PC-3 (cell line): ENCODE data around the gene PDZD2. TPM values are rescaled to one million over a fixed set of nuclear protein-coding genes. Genes with fewer than 3 reads are reported as not detected.

ENCODE experiments used
- ATAC-seq: fragments of 200-7000 bp; cut with Tn5 transposase; 2 replicates; pipeline ENCODE4 v1.9.1; 2020; ENCODE audit warnings: mild to moderate bottlenecking, moderate library complexity
- BruUV-seq: library from RNA; stranded (reverse); fragments of 400-500 nt; replicated peaks from 2 replicates; lab custom pipeline; 2021; lab: Mats Ljungman, UMichigan
- CTCF ChIA-PET: fragments of 300-600 bp; sonication (Branson Sonifier 250); formaldehyde crosslinking; loops from one replicate; lab custom pipeline; 2022; ENCODE audit warnings: antibody characterized with exemption; lab: Charles Lee
- POLR2A ChIA-PET: fragments of 300-600 bp; sonication (Branson Sonifier 250); formaldehyde crosslinking; loops from one replicate; lab custom pipeline; 2022; ENCODE audit warnings: antibody characterized with exemption; ENCODE audit not compliant: unreplicated experiment; lab: Charles Lee
- DNase-seq: peaks from one replicate; pipeline ENCODE4 v3.0.0-alpha.2; 2015
- H2AFZ ChIP-seq: fragments of 300-600 bp; sonication (generic); 2 replicates; pipeline ENCODE4 v1.6.0; 2016; ENCODE audit warnings: antibody characterized with exemption, low read length
- H3F3A ChIP-seq: fragments of 300-600 bp; sonication (generic); one replicate; pipeline ENCODE4 v1.6.0; 2017; ENCODE audit warnings: antibody characterized with exemption, low read length, control low read depth, mild to moderate bottlenecking; ENCODE audit not compliant: unreplicated experiment
- H3K27ac ChIP-seq: fragments of 300-600 bp; sonication (generic); 2 replicates; pipeline ENCODE4 v1.5.1; 2016; ENCODE audit warnings: mild to moderate bottlenecking, low read length
- H3K27me3 ChIP-seq: fragments of 300-600 bp; sonication (generic); 2 replicates; pipeline ENCODE4 v1.6.1; 2016; ENCODE audit warnings: low read length, mixed read lengths
- H3K36me3 ChIP-seq: fragments of 300-600 bp; sonication (generic); 2 replicates; pipeline ENCODE4 v1.6.1; 2016; ENCODE audit warnings: low read depth, mixed run types, low read length, mixed read lengths
- H3K4me1 ChIP-seq: fragments of 300-600 bp; sonication (generic); 2 replicates; pipeline ENCODE4 v1.5.1; 2016; ENCODE audit warnings: low read length; ENCODE audit not compliant: insufficient read depth
- H3K4me2 ChIP-seq: fragments of 300-600 bp; sonication (generic); 2 replicates; pipeline ENCODE4 v1.6.0; 2016; ENCODE audit warnings: low read length
- H3K4me3 ChIP-seq: fragments of 300-600 bp; sonication (generic); 2 replicates; pipeline ENCODE4 v1.5.1; 2016; ENCODE audit warnings: mild to moderate bottlenecking, low read length, mixed read lengths
- H3K79me2 ChIP-seq: fragments of 300-600 bp; sonication (generic); 2 replicates; pipeline ENCODE4 v1.6.1; 2017; ENCODE audit warnings: low read length, mixed read lengths
- H3K9ac ChIP-seq: fragments of 300-600 bp; sonication (generic); 2 replicates; pipeline ENCODE4 v1.6.0; 2016; ENCODE audit warnings: mild to moderate bottlenecking, low read length
- H3K9me2 ChIP-seq: fragments of 300-600 bp; sonication (generic); replicated peaks from 2 replicates; pipeline ENCODE4 v1.6.1; 2016; ENCODE audit warnings: mixed run types, low read length, mixed read lengths
- H3K9me3 ChIP-seq: fragments of 300-600 bp; sonication (generic); 2 replicates; pipeline ENCODE4 v1.6.1; 2016; ENCODE audit warnings: low read length, mixed read lengths
- H4K20me1 ChIP-seq: fragments of 300-600 bp; sonication (generic); 2 replicates; pipeline ENCODE4 v1.6.1; 2016; ENCODE audit warnings: low read length, mixed read lengths
- EZH2 ChIP-seq: fragments of 300-600 bp; sonication (generic); IDR thresholded peaks from one replicate; pipeline ENCODE4 v1.6.1; 2017; ENCODE audit warnings: antibody characterized with exemption, mild to moderate bottlenecking, low read length; ENCODE audit not compliant: unreplicated experiment
- EZH2phosphoT487 ChIP-seq: fragments of 300-600 bp; sonication (generic); IDR thresholded peaks from 2 replicates; pipeline ENCODE4 v1.6.1; 2018; ENCODE audit warnings: mild to moderate bottlenecking, antibody characterized with exemption, low read length, borderline replicate concordance
- intact Hi-C: fragments of 100-400 bp; cut with micrococcal nuclease; formaldehyde crosslinking; loops from 2 replicates; pipeline ENCODE4 v1.9.0; 2023
- total RNA-seq: library from RNA; depleted of rRNA; stranded (reverse); fragments of >200 nt; gene quantifications from 2 replicates; pipeline ENCODE4 v1.2.3, GENCODE V29; 2014
- TF ChIP-seq, protein P1 (sequence below): fragments of 300-600 bp; sonication (generic); conservative IDR thresholded peaks from 2 replicates; pipeline ENCODE4 v1.5.1; 2017; ENCODE audit warnings: antibody characterized with exemption, low read depth, mild to moderate bottlenecking, low read length

The PDZD2 gene
- total RNA-seq, 1 experiment from 2014 or later = 2.0 TPM

DNA sequence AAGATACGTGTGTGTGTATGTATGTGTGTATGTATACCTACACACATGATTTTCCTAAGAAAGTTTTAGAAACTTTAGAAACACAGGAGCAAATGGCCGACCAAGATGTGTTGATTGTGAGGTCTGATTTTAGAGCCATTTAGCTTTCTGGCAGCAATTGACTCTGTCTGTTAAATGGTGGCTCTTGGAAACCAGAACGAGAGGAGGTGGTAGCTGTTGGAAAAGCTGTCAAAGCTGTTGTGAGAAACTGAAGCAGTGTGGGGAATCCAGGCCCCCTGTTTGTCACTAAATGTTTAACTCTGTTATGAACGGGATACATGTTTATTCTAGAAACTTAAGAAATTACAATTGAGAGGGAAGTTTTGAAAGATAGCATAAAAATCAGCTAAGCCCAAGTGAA, 443.8 kb downstream of the PDZD2 start:
- Histone ChIP-seq H3K4me3 (no peak overlapping the region), H2AFZ (no peak overlapping the region), H3K9ac (no peak overlapping the region), H3K27me3 (no peaks in the 10 kb centered on the region), H3F3A (no peaks in the 10 kb centered on the region), H3K9me2 (no peaks in the 10 kb centered on the region), H3K4me1 (no peaks in the 10 kb centered on the region), H3K27ac (no peak overlapping the region), H3K9me3 (no peaks in the 10 kb centered on the region), H3K36me3 (no peaks in the 10 kb centered on the region), H4K20me1 (no peaks in the 10 kb centered on the region), H3K79me2 (no peaks in the 10 kb centered on the region), H3K4me2 (no peak overlapping the region)
- ATAC-seq = no peak
- no TSS peak for BruUV-seq
- intact Hi-C loops = no loop called here
- CTCF ChIA-PET = no interaction called here
- TF ChIP-seq EZH2phosphoT487 = no peak
- TF ChIP-seq, protein P1, sequence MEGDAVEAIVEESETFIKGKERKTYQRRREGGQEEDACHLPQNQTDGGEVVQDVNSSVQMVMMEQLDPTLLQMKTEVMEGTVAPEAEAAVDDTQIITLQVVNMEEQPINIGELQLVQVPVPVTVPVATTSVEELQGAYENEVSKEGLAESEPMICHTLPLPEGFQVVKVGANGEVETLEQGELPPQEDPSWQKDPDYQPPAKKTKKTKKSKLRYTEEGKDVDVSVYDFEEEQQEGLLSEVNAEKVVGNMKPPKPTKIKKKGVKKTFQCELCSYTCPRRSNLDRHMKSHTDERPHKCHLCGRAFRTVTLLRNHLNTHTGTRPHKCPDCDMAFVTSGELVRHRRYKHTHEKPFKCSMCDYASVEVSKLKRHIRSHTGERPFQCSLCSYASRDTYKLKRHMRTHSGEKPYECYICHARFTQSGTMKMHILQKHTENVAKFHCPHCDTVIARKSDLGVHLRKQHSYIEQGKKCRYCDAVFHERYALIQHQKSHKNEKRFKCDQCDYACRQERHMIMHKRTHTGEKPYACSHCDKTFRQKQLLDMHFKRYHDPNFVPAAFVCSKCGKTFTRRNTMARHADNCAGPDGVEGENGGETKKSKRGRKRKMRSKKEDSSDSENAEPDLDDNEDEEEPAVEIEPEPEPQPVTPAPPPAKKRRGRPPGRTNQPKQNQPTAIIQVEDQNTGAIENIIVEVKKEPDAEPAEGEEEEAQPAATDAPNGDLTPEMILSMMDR = no peak
- no peak for TF ChIP-seq EZH2
- DNase-seq = no peak
- POLR2A ChIA-PET = no interaction called here

- Histone ChIP-seq H3F3A (no peaks in the 10 kb centered on the region), H3K27me3 (no peaks in the 10 kb centered on the region), H3K79me2 (no peaks in the 10 kb centered on the region), H3K36me3 (no peaks in the 10 kb centered on the region), H3K9ac (no peak overlapping the region), H3K27ac (no peak overlapping the region), H3K4me2 (no peak overlapping the region), H3K9me2 (no peaks in the 10 kb centered on the region), H2AFZ (no peak overlapping the region), H3K9me3 (no peaks in the 10 kb centered on the region), H3K4me3 (no peak overlapping the region), H4K20me1 (no peaks in the 10 kb centered on the region), H3K4me1 (no peaks in the 10 kb centered on the region)
- no peak for DNase-seq
- no TSS peak for BruUV-seq
- no peak for TF ChIP-seq EZH2phosphoT487
- no peak for TF ChIP-seq EZH2
- TF ChIP-seq, protein P1 = no peak
- intact Hi-C loops = no loop called here
- ChIA-PET CTCF (no interaction called here), POLR2A (interaction anchor here (0.6 kb wide), 1 partner anchor 9 kb away, joined by 6 read pairs; no protein-coding TSS in a partner anchor)
- ATAC-seq = no peak
Observed at GRCh38 chr5:32083981-32084430, 445.1 kb downstream of the PDZD2 start.

DNA sequence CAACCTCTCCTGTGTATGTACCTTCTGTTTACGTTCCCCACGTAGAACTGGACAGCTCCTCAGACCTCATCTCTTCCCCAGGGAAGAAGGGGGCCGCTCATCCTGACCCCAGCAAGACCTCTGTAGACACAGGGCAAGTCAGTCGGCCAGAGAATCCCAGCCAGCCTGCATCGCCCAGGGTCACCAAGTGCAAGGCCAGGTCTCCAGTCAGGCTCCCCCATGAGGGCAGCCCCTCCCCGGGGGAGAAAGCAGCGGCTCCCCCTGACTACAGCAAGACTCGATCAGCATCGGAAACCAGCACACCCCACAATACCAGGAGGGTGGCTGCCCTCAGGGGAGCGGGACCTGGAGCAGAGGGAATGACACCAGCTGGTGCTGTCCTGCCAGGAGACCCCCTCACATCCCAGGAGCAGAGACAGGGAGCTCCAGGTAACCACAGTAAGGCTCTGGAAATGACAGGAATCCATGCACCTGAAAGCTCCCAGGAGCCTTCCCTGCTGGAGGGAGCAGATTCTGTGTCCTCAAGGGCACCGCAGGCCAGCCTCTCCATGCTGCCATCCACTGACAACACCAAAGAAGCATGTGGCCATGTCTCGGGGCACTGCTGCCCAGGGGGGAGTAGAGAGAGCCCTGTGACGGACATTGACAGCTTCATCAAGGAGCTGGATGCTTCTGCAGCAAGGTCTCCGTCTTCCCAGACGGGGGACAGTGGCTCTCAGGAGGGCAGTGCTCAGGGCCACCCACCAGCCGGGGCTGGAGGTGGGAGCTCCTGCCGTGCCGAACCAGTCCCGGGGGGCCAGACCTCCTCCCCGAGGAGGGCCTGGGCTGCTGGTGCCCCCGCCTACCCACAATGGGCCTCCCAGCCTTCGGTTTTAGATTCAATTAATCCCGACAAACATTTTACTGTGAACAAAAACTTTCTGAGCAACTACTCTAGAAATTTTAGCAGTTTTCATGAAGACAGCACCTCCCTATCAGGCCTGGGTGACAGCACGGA, 448.5 kb downstream of the PDZD2 start:
- Histone ChIP-seq H3K36me3 (no peaks in the 10 kb centered on the region), H3K79me2 (no peaks in the 10 kb centered on the region), H3K4me3 (no peak overlapping the region), H3K4me1 (no peaks in the 10 kb centered on the region), H3K9me3 (no peaks in the 10 kb centered on the region), H4K20me1 (no peaks in the 10 kb centered on the region), H3F3A (no peaks in the 10 kb centered on the region), H2AFZ (no peak overlapping the region), H3K9me2 (no peaks in the 10 kb centered on the region), H3K4me2 (no peak overlapping the region), H3K27ac (no peak overlapping the region), H3K9ac (no peak overlapping the region), H3K27me3 (no peaks in the 10 kb centered on the region)
- ChIA-PET CTCF (no interaction called here), POLR2A (no interaction called here)
- no peak for TF ChIP-seq EZH2
- no peak for TF ChIP-seq EZH2phosphoT487
- TF ChIP-seq, protein P1 = no peak
- no peak for ATAC-seq
- no peak for DNase-seq
- no TSS peak for BruUV-seq
- intact Hi-C loops = no loop called here
